ENCODE data around the gene CCDC3. TPM values are rescaled to one million over a fixed set of nuclear protein-coding genes. Genes with fewer than 3 reads are reported as not detected.

The CCDC3 gene
- total RNA-seq, 1 experiment from 2014 or later = 0.10 TPM

DNA sequence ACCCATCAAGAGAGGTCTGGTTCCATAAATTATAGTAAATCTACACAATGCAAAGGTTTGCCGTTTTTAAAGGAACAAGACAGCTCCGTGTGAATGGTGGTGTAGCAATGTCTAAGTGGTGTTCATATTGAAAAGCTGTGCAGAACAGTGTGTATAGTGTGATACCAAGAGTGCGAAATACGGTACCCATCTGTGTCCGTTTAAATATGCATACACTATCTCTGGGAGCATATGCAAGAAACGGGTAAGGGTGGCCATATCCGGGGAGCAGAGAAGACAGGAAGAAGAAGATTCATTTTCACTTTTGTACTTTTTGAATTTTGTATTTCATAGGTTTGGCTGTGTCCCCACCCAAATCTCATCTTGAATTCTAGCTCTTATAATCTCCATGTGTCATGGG lies 102.0 kb downstream of the CCDC3 start:
- no peak for DNase-seq (ENCODE audit: low read depth, low spot score)
- TF ChIP-seq SIN3A (IDR thresholded peaks at IDR 0.05; ENCODE audit: borderline replicate concordance, insufficient read depth, low read depth, low read length) (no peak), TCF7L2 (IDR thresholded peaks at IDR 0.05; ENCODE audit: low read depth, low read length) (no peak)
- H3K36me3 ChIP-seq (ENCODE audit: control insufficient read depth, insufficient read depth, low read length) = no peaks in the 10 kb centered on the region
- POLR2A ChIA-PET = no interaction called here
- no peaks in the 10 kb centered on the region for H3K4me1 ChIP-seq (ENCODE audit: control insufficient read depth, insufficient read depth, low read length)
- intact Hi-C loops (cut with micrococcal nuclease; ENCODE audit: unreplicated experiment) = no loop called here
- BruUV-seq (replicated peaks) = no TSS peak
- no peaks in the 10 kb centered on the region for H3K27me3 ChIP-seq (ENCODE audit: control insufficient read depth, insufficient read depth, low read length)
- no peak overlapping the region for H3K27ac ChIP-seq (ENCODE audit: low read length)
- H3K9me3 ChIP-seq (ENCODE audit: control insufficient read depth, insufficient read depth, low read depth, low read length) = no peaks in the 10 kb centered on the region
- H3K4me3 ChIP-seq (ENCODE audit: low read depth in 2 of 2, low read length in 2 of 2) = no peak overlapping the region
- CTCF ChIA-PET = no interaction called here
- in situ Hi-C loops (cut with HindIII; ENCODE audit: low pct_unique_long_range_greater_than_20kb, low sequenced_read_pairs) = no loop called here
- no peak for ATAC-seq

DNA sequence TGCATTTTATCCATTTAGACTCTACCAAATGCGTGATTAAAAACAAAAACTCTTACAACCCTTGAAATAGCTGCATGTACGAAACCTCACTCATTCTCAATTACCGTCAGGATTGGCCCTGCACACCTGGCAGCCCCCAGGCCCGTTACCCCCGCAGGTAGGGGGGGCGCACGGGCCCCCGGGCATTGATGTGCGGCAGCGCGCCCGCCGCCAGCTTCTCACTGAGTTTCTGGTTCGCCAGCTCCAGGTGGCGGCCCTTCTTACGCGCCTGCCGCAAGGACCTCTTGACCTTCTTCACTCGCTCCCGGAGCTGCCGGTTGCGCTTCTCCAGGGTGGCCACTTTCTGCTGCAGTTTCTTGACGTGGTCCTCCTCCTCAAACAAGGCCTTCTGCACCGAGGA lies 103.2 kb downstream of the CCDC3 start:
- TF ChIP-seq TCF7L2 (IDR thresholded peaks at IDR 0.05; ENCODE audit: low read depth, low read length) = no peak
- BruUV-seq (replicated peaks) = no TSS peak
- no peaks in the 10 kb centered on the region for H3K9me3 ChIP-seq (ENCODE audit: control insufficient read depth, insufficient read depth, low read depth, low read length)
- no peaks in the 10 kb centered on the region for H3K36me3 ChIP-seq (ENCODE audit: control insufficient read depth, insufficient read depth, low read length)
- no peaks in the 10 kb centered on the region for H3K4me1 ChIP-seq (ENCODE audit: control insufficient read depth, insufficient read depth, low read length)
- DNase-seq (ENCODE audit: low read depth, low spot score) (no peak), ATAC-seq (no peak)
- H3K4me3 ChIP-seq (ENCODE audit: low read depth in 2 of 2, low read length in 2 of 2) = no peak overlapping the region
- ChIA-PET POLR2A (no interaction called here), CTCF (no interaction called here)
- in situ Hi-C loops (cut with HindIII; ENCODE audit: low pct_unique_long_range_greater_than_20kb, low sequenced_read_pairs) = no loop called here
- H3K27ac ChIP-seq (ENCODE audit: low read length) = no peak overlapping the region
- no peaks in the 10 kb centered on the region for H3K27me3 ChIP-seq (ENCODE audit: control insufficient read depth, insufficient read depth, low read length)
- intact Hi-C loops (cut with micrococcal nuclease; ENCODE audit: unreplicated experiment) = no loop called here

DNA sequence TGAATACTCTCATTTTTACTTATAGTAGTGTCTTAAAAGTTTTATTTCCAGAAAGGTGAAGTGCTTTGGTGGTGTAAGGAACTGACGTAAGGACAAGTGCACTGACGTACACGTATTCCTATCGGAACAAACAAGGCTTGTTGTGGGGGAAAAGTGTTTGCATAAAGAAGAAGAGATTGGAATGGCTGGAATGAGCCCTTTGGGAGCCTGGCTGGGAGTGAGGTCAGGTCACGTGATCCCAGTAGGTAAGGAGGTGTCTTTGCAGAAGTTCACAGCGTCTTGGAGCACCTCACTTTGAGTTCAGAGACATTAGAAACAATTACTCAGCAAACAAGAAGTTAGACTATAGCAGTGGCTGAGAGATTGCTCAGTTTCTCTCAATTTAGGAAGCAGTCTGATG lies 104.2 kb downstream of the CCDC3 start:
- DNase-seq (ENCODE audit: low read depth, low spot score) = no peak
- Histone ChIP-seq H3K36me3 (ENCODE audit: control insufficient read depth, insufficient read depth, low read length) (no peaks in the 10 kb centered on the region), H3K27me3 (ENCODE audit: control insufficient read depth, insufficient read depth, low read length) (no peaks in the 10 kb centered on the region), H3K4me3 (ENCODE audit: low read depth in 2 of 2, low read length in 2 of 2) (no peak overlapping the region), H3K9me3 (ENCODE audit: control insufficient read depth, insufficient read depth, low read depth, low read length) (no peaks in the 10 kb centered on the region), H3K4me1 (ENCODE audit: control insufficient read depth, insufficient read depth, low read length) (no peaks in the 10 kb centered on the region), H3K27ac (ENCODE audit: low read length) (no peak overlapping the region)
- no peak for ATAC-seq
- POLR2A ChIA-PET = no interaction called here
- BruUV-seq (replicated peaks) = no TSS peak
- TF ChIP-seq, protein P1, sequence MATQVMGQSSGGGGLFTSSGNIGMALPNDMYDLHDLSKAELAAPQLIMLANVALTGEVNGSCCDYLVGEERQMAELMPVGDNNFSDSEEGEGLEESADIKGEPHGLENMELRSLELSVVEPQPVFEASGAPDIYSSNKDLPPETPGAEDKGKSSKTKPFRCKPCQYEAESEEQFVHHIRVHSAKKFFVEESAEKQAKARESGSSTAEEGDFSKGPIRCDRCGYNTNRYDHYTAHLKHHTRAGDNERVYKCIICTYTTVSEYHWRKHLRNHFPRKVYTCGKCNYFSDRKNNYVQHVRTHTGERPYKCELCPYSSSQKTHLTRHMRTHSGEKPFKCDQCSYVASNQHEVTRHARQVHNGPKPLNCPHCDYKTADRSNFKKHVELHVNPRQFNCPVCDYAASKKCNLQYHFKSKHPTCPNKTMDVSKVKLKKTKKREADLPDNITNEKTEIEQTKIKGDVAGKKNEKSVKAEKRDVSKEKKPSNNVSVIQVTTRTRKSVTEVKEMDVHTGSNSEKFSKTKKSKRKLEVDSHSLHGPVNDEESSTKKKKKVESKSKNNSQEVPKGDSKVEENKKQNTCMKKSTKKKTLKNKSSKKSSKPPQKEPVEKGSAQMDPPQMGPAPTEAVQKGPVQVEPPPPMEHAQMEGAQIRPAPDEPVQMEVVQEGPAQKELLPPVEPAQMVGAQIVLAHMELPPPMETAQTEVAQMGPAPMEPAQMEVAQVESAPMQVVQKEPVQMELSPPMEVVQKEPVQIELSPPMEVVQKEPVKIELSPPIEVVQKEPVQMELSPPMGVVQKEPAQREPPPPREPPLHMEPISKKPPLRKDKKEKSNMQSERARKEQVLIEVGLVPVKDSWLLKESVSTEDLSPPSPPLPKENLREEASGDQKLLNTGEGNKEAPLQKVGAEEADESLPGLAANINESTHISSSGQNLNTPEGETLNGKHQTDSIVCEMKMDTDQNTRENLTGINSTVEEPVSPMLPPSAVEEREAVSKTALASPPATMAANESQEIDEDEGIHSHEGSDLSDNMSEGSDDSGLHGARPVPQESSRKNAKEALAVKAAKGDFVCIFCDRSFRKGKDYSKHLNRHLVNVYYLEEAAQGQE (IDR thresholded peaks at IDR 0.05; ENCODE audit: insufficient read depth in 1 of 2, low read depth in 2 of 2, low read length in 1 of 2) = no peak
- no peak for TF ChIP-seq SIN3A (IDR thresholded peaks at IDR 0.05; ENCODE audit: borderline replicate concordance, insufficient read depth, low read depth, low read length)
- TF ChIP-seq, protein P2, sequence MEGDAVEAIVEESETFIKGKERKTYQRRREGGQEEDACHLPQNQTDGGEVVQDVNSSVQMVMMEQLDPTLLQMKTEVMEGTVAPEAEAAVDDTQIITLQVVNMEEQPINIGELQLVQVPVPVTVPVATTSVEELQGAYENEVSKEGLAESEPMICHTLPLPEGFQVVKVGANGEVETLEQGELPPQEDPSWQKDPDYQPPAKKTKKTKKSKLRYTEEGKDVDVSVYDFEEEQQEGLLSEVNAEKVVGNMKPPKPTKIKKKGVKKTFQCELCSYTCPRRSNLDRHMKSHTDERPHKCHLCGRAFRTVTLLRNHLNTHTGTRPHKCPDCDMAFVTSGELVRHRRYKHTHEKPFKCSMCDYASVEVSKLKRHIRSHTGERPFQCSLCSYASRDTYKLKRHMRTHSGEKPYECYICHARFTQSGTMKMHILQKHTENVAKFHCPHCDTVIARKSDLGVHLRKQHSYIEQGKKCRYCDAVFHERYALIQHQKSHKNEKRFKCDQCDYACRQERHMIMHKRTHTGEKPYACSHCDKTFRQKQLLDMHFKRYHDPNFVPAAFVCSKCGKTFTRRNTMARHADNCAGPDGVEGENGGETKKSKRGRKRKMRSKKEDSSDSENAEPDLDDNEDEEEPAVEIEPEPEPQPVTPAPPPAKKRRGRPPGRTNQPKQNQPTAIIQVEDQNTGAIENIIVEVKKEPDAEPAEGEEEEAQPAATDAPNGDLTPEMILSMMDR (IDR thresholded peaks at IDR 0.05) = no peak
- no peak for TF ChIP-seq POLR2AphosphoS5 (IDR thresholded peaks at IDR 0.05; ENCODE audit: low read depth, low read length)
- no peak for TF ChIP-seq TCF7L2 (IDR thresholded peaks at IDR 0.05; ENCODE audit: low read depth, low read length)
- intact Hi-C loops (cut with micrococcal nuclease; ENCODE audit: unreplicated experiment) = no loop called here
- CTCF ChIA-PET = no interaction called here
- in situ Hi-C loops (cut with HindIII; ENCODE audit: low pct_unique_long_range_greater_than_20kb, low sequenced_read_pairs) = no loop called here

All from Panc1 (cell line).